DMS79 treated with DMSO at 0.1 percent for 48 hours (cell line): ENCODE data around the gene KRTAP9-6.
"Not testable (repeated sequence)": the region's sequence is repeated elsewhere in the genome, so short reads cannot be mapped to it uniquely, and the experiment has no call there.

Experiments used
- DNase-seq: peaks from one replicate; lab custom pipeline; 2025; lab: John Stamatoyannopoulos, UW

Gene KRTAP9-6

DNA sequence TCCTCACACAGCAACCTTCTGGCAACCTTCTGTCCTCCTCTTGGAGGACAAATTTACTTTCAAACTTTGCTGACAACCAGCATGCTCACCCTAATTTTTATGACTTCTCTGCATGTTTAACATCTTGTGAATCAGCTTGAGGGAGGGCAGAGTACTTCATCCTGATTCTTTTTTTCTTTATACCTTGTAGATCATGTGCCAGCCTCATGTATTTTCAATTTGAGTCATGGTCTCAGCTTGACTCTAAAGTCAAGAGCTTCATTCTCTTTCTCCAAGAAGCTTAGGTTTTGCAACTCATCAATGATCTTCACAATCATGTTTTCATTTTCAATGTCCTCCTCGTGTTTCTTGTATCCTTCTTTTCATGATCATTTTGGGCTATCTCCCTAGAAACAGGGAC lies 6.7 kb downstream of the KRTAP9-6 start:
- no peak for DNase-seq

DNA sequence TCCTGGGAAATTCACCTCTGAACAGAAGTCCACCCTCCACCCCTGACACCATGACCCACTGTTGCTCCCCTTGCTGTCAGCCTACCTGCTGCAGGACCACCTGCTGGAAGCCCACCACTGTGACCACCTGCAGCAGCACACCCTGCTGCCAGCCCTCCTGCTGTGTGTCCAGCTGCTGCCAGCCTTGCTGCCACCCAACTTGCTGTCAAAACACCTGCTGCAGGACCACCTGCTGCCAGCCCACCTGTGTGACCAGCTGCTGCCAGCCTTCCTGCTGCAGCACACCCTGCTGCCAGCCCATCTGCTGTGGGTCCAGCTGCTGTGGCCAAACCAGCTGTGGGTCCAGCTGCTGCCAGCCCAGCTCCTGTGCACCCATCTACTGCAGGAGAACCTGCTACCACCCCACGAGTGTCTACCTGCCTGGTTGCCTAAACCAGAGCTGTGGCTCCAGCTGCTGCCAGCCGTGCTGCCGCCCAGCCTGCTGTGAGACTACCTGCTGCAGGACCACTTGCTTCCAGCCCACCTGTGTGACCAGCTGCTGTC lies 10.5 kb downstream of the KRTAP9-6 start, which contains the start of gene KRTAP9-7:
TSS of gene KRTAP9-7 (plus strand) at position 51 of the 543 bp plus-strand sequence. CDS start at position 51, 0 bp downstream.
- DNase-seq = not testable (repeated sequence)

GRCh38 chr17:41278176-41278955 lies 13.2 kb downstream of the KRTAP9-6 start:
- no peak for DNase-seq

- DNase-seq = no peak
Observed at GRCh38 chr17:41284043-41284442, 18.9 kb downstream of the KRTAP9-6 start.

DNA sequence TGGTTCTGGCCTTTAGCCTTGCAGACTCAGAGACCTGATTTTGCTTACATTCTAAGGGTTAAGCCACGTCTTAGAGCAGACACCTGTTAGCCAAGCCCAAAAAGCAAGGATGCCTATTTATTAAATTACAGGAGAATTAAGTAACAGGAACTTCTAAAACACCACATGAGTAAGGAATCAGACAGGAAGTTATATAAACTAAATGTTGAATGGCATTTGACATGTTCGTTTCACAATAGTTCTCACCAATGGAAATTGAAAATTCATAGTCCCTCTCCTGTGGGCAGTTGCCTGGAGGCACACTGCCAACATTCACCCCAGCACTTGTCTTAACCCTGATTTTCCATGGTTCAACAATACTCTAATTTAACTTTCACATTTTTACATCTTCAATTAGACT lies 19.4 kb downstream of the KRTAP9-6 start:
- DNase-seq = no peak

DNA sequence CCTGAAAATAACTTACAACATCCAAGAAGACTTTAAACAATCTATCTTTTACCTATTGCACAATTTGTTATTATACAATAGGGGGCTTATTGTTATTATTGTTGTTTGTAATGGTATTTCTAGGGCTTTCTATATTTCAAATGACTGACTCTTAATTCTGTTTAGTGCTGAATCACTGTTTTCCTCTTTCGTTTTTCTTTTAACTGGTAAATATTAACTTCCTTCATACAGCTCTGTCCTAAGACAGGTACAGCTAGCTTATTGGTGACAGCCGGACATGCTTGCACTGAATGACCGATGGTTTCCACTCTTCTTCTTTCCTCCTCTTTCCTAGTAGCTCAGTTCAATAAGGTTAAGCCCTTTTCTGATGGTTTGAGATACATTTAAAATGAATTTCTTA lies 21.9 kb downstream of the KRTAP9-6 start:
- no peak for DNase-seq

GRCh38 chr17:41294016-41294415 lies 28.8 kb downstream of the KRTAP9-6 start:
- no peak for DNase-seq

DNA sequence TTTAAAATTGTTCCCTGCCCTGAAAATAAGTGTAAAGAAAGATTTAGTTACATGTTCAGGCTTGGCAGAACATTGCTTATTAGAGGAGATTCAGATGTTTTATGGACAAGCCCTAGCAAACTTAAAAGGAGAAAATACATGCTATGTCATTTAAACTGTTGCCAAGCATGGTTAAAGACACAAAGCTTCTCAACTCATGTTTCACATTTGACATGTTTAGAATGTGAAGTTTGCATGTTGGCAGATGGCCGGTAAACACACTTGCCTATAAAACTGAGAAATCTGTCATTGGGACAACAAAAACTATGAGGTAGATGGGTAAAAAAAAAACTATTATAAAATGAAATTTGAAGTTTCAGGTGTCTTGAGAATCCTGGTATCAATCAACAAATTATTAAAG lies 31.7 kb downstream of the KRTAP9-6 start:
- DNase-seq = no peak

- DNase-seq = no peak
Observed at GRCh38 chr17:41298458-41299135, 33.4 kb downstream of the KRTAP9-6 start.

GRCh38 chr17:41301204-41301790 lies 36.1 kb downstream of the KRTAP9-6 start:
- peak; percentile 80 for DNase-seq

GRCh38 chr17:41301916-41302901 lies 37.0 kb downstream of the KRTAP9-6 start, which contains the start of gene KRTAP29-1:
Gene KRTAP29-1 (minus strand): TSS chr17:41302851. CDS start chr17:41302851, 0 bp downstream.
- peak; percentile 72 for DNase-seq

DNA sequence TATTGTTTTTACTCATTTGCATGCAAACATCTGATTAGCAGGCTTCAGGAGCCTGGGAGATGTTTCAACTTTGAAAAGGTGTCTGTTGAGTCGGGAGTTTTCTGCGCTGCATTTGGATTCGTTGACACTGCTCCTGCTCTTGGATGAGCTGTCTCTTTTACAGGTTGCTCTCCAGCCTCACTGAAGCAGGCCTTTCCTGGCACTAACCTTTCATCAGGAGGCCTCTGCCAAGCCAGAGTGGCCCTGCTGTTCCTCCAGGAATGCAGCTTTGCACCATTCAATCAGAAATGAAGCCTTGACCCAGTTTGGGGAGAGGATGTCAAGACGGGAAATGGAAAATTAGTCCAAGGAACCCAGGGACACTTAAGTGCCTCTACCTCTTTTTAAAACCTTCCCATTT lies 37.8 kb downstream of the KRTAP9-6 start:
- no peak for DNase-seq

DNA sequence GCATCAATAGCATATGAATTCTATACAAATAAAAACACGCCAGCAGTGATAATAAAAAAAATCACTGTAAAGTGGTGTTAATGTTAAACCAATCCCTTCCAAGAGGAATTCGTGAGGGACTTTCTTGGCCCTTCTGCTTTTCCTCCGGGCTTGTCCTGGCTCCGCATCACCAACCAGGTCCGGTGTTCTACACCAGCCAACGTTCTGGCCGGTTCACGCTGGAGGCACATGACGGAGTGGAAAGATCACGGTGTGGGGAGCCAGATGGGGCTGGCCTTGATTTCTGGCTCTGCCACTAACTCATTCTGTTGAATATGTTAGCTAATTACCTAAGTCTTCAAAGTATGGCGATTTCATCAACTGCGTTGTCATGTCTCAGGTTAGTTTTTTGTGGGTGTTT lies 38.9 kb downstream of the KRTAP9-6 start:
- DNase-seq = no peak

- no peak for DNase-seq
Observed at GRCh38 chr17:41307647-41308046, 42.5 kb downstream of the KRTAP9-6 start.

DNA sequence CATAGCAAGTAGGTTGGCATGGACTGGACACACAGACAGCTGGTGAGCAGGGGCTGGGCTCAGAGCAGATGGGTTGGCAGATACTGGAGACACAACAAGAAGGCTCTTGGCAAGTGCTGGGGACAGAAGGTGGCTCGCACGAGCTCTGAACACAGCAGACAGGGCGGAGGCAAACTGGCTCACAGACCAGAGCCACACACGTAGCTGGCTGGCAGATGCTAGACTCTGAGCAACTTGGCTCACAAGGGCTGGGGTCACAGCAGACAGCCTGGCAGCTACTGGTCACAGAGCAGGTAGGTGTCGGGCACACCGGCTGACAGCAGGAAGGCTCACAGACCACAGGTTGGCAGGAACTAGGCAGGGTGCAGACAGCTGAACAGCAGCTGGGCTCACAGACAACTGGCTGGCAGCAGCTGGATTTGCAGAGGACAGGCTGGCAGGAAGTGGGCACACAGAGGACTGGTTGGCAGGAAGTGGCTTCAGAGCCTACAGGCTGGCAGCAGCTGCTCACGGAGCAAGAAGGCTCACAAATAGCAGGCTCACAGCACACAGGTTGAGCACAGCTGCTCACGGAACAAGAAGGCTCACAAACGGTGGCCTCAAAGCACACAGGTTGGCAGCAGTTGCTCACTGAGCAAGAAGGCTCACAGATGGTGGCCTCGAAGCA lies 43.2 kb downstream of the KRTAP9-6 start:
- DNase-seq = peak; percentile 7

DNA sequence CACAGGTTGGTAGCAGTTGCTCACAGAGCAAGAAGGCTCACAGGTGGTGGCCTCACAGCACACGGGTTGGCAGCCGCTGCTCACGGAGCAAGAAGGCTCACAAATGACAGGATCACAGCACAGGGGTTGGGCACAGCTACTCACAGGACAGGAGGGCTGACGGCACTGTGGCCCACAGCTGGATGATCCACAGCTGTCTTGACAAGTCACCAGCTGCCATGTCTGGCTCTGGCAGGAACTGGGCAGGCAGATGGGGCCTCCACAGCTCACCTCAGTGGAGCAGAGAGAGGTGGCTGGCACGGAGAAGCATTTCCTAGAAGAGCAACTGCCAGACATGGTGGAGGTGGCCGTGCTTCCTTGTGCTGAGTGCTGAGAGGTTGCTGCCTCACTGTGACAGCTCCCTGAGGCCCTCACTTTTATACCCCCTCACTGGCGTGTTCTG lies 43.8 kb downstream of the KRTAP9-6 start, which contains the start of gene KRTAP16-1:
TSS of gene KRTAP16-1 (minus strand) at position 392 of the 442 bp plus-strand sequence. CDS start at position 336, 56 bp downstream.
- DNase-seq = no peak

- no peak for DNase-seq
Observed at GRCh38 chr17:41311111-41311510, 45.9 kb downstream of the KRTAP9-6 start.

- no peak for DNase-seq
Observed at GRCh38 chr17:41315204-41315794, 50.1 kb downstream of the KRTAP9-6 start, which contains the start of gene KRTAP17-1. Gene KRTAP17-1 (minus strand): TSS chr17:41315710. CDS start chr17:41315650, 60 bp downstream.
